Stimulated activated CD8-positive, alpha-beta memory T cell treated with anti-CD3 and anti-CD28 coated beads, Interleukin-7, amount 100 ng/mL, for 1 hour (primary cell): ENCODE measurements around the gene VPS8.

ENCODE experiments used
- DNase-seq, 2 donors: peaks; one replicate each; pipeline ENCODE4 v3.0.0-alpha.2; 2020; ENCODE audit warnings: low read depth in 2 of 2

Gene VPS8

GRCh38 chr3:185087419-185087818 is 275.5 kb downstream of the VPS8 start:
- no peak for DNase-seq

- no peak for DNase-seq
Measured at GRCh38 chr3:185089343-185089742, 277.4 kb downstream of the VPS8 start.

- no peak for DNase-seq
Measured at GRCh38 chr3:185089751-185090150, 277.8 kb downstream of the VPS8 start.

DNA sequence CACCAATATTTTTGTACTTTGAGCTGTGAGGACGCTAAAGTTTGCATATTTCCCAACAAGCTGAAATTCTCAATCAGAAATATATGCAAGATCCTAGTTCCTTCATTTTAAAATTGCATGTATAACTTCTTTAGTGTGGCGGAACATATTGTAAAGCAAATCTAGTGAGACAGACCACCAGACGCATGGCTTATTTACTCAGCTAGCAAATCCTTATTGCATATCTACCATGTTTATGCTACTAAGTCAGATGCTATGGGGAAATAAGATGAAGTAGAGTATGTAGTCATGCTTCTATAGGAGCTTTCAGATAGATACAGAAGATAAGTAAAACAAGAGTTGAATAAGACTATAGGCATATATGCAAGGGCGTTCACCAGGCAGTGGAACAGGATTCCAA is 278.8 kb downstream of the VPS8 start:
- DNase-seq = no peak

DNA sequence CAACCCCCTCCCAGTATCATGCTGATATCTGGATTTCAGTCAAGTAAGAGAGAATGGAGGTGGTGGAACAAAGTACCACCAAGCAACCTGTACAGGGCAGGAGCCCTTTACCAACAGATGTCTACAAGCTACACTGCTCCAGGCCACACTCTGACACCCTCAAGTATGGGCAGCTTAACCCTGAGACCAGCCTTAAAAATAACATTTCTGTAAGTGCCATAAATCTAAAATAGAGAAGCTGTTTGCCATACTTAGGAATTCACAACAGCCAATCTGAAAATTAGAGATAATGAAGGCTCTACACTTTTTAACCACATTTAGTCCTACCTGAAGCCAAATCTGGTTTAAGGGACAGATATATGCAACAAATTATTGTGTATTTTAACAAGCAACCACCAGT is 281.1 kb downstream of the VPS8 start:
- DNase-seq = no peak

GRCh38 chr3:185094697-185095096 is 282.7 kb downstream of the VPS8 start:
- no peak for DNase-seq
